Measurements from ENCODE around the gene CTSD.

GRCh38 chr11:1751531-1751921, 12.2 kb downstream of the CTSD start:
- TF ChIP-seq CTCF (IDR thresholded peaks at IDR 0.05; ENCODE audit: low read depth, low read length, missing input control) (no peak), RAD21 (IDR thresholded peaks at IDR 0.05) (no peak), REST (IDR thresholded peaks at IDR 0.05) (no peak), TAF1 (conservative IDR thresholded peaks at IDR 0.05) (no peak), YY1 (IDR thresholded peaks at IDR 0.05) (no peak), ZBTB33 (IDR thresholded peaks at IDR 0.05) (no peak), MAX (IDR thresholded peaks at IDR 0.05) (no peak), EGR1 (IDR thresholded peaks at IDR 0.05; ENCODE audit: low read depth in 2 of 2) (no peak), ATF3 (IDR thresholded peaks at IDR 0.05) (no peak), NR2F2 (IDR thresholded peaks at IDR 0.05) (no peak), GABPA (IDR thresholded peaks at IDR 0.05 in 1 of 2, conservative IDR thresholded peaks at IDR 0.05 in 1 of 2) (no peak), JUND (IDR thresholded peaks at IDR 0.05) (no peak), RXRA (IDR thresholded peaks at IDR 0.05) (no peak)

Data from liver (tissue), 3 donors.